Activated CD4-positive, alpha-beta T cell treated with anti-CD3 and anti-CD28 coated beads, Interleukin-2, amount 50 U/mL, for 24 hours (primary cell): ENCODE results near the gene XPNPEP1.
A peak's percentile ranks its signal among the peaks of the same experiment; 100 is the strongest.

Experiments used
- DNase-seq, 2 donors: peaks; one replicate each; pipeline ENCODE4 v3.0.0-alpha.2; 2020; ENCODE audit warnings: low read depth in 1 of 2, low spot score in 1 of 2

XPNPEP1 gene

GRCh38 chr10:109922976-109923921, at the start of gene XPNPEP1:
Gene XPNPEP1 (minus strand): TSS chr10:109923511. CDS start chr10:109923433, 78 bp downstream.
- peak; percentile 56 to 70 for DNase-seq

DNA sequence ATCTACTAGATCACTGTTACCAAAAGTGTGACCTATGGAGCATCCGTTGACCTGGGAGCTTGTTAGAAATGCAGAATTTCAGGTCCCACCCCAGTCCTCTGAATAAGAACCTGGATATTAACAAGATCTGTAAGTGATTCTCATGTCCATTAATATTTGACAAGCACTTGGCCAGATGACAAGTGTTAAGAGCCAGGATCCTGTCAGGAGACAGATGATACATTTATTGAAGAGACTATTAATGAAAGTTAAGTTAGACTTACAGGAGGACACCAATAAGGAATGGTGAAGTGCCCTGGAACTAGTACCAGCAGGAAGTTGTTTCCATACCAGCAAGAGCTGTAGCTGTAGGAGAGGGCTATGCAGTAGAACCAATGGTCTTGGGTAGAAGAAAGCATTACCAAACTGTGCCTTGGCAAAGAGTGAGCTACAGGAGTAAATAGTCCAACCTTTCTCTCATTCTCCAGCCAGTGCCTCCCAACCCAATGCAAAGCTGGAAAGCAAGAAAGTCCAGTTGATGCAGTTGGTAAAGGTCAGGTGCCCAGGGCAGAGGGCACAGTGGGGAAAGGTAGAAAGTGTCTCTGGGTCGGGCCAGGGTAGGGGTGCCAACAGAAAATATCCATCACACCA, 49.2 kb upstream of the XPNPEP1 start:
- DNase-seq: no peak

DNA sequence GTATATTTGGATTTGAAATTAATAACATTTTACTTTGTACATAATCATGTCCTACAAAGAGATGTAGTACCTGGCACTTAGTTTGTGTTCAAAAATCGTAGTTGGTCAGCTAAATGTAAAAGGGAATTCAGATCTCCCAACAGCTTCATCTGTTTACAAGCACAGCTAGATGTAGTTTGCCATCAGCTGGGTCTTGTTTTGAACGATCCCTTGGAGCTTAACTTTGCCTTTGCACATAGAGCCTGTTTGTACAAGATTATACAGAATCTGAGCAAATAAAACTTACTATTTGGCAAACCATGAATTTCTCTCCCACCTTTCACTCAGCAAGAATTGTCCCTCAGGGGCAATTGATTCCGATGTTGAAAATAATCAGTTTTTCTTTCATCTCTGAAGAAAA, 48.3 kb upstream of the XPNPEP1 start:
- no peak for DNase-seq

- DNase-seq: no peak
Observed at GRCh38 chr10:109969760-109970346, 46.5 kb upstream of the XPNPEP1 start.

- DNase-seq: no peak
Observed at GRCh38 chr10:109968953-109969759, 45.8 kb upstream of the XPNPEP1 start.

DNA sequence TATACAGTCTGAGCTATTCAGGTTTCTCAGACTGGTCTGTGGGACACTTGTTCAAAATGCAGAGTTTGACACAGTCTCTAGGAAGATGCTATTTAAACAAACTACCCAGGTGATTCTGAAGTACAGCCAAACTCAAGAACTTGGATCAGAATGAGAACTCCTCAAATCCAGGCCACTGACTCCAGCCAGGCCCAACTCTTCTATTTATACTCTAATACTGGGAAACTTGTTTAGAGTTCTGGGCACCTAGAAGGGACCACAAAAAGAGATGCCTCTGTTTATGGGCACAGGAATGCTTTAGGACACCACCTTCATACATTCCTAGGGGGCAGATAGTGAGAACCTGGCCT, 44.4 kb upstream of the XPNPEP1 start:
- no peak for DNase-seq

GRCh38 chr10:109966961-109967738, 43.8 kb upstream of the XPNPEP1 start:
- no peak for DNase-seq

DNA sequence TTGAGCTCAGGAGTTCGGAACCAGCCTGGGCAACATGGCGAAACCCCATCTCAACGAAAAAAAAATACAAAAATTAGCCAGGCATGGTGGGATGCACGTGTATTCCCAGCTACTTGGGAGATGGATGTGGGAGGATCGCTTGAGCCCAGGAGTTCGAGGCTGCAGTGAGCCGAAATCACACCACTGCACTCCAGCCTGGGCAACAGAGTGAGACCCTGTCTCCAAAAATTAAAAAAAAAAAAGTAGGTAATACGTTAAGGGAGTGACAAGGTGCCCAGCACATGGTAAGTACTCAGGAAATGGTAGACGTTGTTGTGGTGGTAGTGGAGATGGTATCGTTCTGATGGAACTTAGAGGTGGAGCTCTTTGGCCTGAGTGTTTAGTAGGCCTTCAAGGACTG, 41.0 kb upstream of the XPNPEP1 start:
- no peak for DNase-seq

DNA sequence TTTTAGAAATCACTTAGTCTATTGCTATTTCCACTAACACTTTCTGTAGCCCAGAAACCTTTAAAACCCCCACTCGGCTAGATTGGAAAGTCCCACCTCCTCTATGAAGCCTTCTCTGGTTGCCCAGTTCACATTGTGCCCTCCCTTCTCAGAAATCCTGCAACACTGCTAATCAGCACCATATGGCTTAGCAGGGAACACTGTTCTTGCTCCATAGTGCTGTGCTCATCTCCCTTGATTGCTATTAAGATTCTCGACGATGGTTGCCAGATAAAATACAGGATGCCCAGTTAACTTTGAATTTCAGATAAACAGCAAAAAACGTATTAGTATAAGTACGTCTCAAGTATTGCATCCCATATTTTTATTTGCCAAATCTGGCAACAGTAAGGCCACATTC, 40.1 kb upstream of the XPNPEP1 start:
- no peak for DNase-seq

- no peak for DNase-seq
Observed at GRCh38 chr10:109962247-109962646, 38.9 kb upstream of the XPNPEP1 start.

DNA sequence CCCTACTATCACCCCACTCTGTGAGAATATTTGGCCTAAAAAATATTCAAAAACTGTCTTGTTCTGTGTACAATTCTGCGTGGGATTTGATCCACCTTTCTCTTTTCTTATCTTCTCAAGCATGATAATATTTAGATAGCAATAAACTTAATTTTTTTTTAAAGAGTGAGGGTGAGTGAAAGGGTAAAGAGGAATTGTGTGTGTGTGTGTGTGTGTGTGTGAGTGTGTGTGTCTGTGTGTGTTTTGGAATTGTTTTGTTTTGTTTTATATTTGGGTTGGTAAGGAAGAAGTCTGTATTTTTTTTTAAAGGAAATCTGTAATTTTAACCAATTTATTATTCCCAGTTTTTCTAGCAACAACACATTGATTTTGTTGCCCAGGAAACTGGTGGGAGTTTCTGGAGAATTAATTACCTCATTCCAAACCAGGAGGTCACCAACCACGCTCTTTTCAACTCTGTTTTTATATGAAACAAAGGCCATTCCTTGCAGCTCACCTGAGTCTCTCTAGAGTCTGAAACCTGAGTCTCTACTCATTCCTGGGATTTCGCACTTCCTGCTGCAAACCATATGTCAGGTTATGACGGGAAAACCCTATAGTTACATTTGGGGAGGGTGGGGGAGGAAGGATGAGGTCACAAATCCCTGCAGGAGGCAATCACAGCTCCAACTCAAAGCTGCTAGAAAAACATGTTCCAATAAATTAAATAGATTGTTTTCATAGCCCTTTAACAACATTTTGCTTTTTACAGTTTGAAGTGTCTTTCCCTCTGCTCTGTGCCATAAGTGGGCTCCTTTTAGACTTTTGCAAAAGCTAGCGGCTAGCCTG, 38.1 kb upstream of the XPNPEP1 start:
- no peak for DNase-seq

GRCh38 chr10:109960682-109961081, 37.4 kb upstream of the XPNPEP1 start:
- DNase-seq: no peak

DNA sequence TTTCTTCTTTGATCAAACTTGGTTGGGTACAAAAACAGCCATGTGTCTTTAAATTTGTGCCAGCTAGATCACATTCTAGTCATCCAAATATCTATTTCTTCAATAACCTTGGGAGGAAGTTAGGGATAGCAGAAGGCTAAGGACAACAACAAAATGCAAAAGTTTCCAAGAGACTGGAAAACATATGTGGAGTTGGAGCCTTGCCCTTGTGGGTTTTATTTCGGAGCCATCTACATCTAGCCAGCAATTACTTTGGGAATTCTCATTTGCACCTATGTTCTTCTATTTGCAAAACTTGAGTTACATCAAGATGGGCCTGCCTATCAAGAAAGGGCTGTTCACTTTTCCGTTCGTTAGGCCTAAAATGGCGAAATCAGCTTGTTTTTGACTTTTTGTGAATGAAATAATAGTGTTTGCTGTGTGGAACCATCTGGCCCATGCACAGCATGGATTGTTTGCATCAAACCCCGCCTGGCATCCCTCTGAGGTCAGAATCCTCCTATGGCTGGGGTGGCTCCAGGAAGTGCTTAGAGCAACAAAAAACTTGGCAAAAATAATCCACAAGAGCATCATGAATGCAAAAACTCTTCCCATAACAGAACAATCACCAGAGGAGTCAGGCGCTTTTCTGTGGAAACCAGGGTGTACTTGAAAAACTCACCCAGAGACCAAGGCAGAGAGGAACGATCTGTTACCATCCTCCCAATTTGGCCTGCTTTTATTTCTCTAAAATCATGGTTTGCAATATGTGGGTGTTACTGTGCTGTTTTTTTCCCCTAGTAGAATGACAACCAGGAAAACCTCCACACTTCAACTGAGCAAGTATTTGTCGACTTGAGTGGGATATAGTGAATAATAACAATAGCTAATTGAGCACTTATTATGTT, 36.2 kb upstream of the XPNPEP1 start:
- no peak for DNase-seq

DNA sequence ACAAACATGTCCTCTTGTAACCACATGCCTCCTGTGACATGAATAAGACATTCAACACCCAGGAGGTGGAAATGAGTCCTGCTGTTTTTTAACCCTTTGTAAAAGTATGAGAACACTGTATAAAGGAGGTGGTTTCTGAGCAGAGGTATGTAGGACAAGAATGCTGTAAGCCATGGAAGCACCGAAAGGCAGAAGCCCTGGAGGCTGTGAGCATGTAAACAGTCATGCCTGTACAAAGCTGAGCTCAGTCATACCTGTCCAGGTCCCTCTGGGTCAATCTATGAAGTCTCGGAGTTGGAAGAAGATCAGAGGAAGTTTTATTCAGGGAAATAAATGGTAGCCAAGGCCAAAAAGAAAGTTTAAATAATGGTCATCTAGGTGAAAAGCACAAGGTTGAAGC, 34.7 kb upstream of the XPNPEP1 start:
- DNase-seq: no peak

DNA sequence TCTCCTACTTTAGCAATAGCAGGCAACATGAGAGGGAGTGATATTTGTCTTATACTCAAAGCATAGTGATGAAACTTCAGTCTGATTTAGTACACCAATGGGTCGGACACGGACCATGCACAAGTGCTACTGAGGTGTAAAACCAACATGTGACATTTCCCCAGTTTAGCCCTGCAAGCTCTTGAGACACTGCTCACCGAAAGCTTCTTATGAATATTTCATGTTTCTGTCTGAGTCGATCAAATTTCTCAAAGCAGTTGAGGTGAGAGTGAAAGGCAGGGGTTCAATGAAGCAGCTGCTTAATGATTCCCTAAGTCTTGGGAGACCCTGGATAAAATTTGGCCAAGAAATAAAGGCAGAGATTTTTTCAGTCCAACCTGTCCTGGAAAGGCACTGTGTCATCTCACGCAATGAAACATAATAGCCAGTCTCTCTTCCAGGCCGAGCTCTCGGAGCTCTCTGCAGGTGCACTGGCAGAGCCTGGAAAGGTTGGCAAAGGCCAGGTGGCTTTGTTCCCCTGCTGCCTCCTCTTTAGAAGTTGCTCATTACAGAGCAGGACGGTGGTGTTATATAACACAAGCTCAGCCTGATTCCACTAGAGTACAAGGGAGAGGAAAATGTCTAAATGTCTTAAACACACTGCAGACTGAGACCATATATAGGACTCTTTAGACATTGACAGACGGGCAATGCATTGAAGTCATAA, 33.9 kb upstream of the XPNPEP1 start:
- DNase-seq: no peak

GRCh38 chr10:109956454-109957091, 33.3 kb upstream of the XPNPEP1 start:
- DNase-seq: no peak

DNA sequence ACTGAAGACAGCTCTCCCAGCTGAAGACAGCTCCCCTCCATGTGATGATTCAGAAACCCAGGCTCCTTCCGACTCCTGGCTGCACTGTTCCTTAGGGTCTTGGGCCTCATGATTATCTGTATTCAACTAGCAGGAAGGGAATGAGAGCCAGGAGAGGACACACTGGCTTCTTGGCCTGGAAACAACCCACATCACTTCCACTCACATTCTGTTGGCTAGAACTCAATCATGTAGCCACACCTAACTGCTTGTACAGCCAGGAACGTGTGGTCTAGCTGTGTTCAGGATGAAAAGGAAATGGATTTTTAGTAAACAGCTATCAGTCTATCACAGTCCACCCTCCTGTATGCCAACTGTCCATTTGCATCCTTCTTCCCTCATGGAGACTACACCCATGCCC, 30.5 kb upstream of the XPNPEP1 start:
- DNase-seq: no peak

DNA sequence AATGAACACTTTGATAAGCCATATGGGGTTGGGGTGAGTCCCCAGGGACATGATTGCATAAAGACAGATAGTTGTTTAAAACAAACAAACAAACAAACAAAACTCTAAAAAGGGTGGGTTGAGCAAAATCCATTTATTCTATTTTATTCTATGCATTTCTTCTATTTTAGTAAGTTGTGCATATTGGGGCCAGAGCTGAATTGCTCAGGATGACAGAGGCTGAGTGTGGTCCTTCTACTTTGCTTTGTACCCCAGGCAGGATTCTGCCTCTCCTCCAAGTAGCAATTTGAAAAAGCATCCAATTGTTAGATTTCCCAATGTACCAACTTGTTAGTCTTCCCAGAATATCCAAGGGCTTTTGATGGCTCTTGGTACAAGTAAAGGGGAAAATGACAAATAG, 29.2 kb upstream of the XPNPEP1 start:
- DNase-seq: no peak
